ENCODE results near the gene RANBP17.

DNA sequence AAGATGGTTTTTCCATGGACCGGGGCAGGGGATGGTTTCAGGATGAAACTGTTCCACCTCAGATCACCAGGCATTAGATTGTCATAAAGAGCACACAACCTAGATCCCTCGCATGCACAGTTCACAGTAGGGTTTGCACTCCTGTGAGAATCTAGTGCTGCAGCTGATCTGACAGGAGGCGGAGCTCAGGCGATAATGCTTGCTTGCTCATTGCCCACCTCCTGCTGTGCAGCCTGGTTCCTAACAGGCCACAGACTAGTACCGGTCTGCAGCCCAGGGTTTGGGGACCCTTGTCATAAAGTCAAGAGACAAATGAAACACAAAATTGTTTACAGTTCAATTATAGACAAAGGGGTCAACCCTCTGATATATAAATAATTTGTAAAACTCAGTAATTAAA, 101.7 kb downstream of the RANBP17 start:
- no peak for TF ChIP-seq CTCF (conservative IDR thresholded peaks at IDR 0.05; ENCODE audit: low read depth in 2 of 2)
- no peak for TF ChIP-seq REST (IDR thresholded peaks at IDR 0.05; ENCODE audit: unreplicated experiment)
- no peak for TF ChIP-seq EZH2 (IDR thresholded peaks at IDR 0.05; ENCODE audit: low read depth, unreplicated experiment)
- TF ChIP-seq EZH2phosphoT487 (IDR thresholded peaks at IDR 0.05; ENCODE audit: unreplicated experiment): no peak

Measured in GM23338 (cell line).